Stimulated activated CD4-positive, alpha-beta T cell treated with anti-CD3 and anti-CD28 coated beads, Interleukin-12 subunit alpha, Interleukin-12 subunit beta, amount 100 ng/mL, for 24 hours (primary cell): ENCODE data around the gene PPIG.
"Not testable (repeated sequence)": the region's sequence is repeated elsewhere in the genome, so short reads cannot be mapped to it uniquely, and the experiment has no call there.

Experiments used
- DNase-seq, 2 experiments: peaks; one replicate each; pipeline ENCODE4 v3.0.0-alpha.2; 2020; ENCODE audit warnings: low read depth in 2 of 2

Gene PPIG

DNA sequence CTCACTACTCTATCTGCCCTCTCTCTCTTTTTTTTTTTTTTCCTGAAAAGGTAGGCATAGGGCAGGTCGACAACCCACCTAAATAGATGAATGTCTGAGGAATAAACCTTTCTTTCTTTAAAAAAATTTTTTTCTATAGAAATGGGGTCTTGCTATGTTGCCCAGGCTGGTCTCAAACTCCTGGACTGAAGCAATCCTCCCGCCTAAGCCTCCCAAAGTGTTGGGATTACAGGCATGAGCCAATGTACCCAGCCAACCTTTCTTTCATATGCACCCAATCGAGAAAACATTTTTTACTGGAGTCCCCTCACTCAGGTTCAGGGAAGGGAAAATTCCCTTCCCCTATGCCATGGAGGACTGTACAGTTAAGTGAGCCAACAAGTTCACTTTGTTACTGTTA is 79.1 kb downstream of the PPIG start:
- no peak for DNase-seq

DNA sequence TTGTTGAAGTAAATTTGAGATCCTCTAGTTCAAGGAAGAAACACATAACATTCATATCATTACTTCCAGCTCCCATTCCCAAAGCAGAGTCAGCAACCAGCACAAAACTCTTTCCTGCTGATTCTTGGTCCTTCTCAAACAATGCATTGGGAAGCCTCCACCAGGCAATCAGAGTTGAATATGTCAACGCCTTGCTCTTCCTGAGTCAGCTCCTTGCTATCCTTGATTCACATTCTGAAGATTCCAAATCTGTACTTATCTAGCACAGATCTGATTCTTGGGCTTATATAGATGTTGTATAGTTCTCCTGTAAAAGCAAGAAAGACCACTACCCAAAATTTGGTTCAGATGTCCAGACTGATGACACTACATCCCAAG is 80.4 kb downstream of the PPIG start:
- no peak for DNase-seq

DNA sequence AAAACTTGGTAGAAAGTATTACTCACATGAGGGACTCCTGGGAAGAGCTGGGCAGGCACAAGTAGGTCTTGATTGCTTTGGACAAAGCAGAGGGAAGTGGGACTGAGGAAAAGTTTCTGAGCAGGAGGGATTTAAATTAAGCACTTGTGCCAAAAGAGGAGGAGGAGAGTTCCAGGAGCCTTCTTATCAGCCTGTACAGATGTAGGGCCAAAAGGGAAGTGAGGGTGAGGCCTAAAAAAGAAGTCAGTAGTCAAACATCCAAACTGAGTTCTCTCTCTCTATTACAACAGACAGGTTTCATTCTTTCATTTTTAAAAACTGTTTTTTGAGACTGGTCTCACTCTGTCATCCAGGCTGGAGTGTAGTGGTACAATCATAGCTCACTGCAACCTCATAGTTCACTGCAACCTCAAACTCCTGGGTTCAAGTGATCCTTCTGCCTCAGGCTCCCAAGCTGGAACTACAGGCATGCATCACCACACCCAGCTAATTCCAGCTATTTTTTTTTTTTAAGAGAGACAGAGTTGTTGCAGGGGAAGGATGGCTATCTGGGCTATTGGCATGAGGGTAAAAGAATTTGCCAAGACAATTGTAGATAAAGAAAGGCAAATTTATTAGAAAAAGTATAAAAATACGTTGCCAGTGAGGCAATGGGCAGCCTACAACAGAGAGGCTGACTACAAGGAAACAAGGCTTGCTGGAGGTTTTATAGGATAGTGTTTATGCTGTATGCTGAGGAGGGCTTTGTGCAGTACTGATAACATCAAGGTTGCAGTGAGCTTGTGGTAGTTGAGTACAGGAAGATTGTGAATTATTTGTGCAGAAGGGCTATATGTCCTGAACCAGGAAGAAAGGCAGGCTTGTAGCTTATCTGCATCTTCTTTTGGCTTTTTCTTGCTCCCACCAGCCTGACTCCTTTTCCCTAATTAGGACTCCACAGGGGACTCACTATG is 81.1 kb downstream of the PPIG start:
- DNase-seq: no peak

DNA sequence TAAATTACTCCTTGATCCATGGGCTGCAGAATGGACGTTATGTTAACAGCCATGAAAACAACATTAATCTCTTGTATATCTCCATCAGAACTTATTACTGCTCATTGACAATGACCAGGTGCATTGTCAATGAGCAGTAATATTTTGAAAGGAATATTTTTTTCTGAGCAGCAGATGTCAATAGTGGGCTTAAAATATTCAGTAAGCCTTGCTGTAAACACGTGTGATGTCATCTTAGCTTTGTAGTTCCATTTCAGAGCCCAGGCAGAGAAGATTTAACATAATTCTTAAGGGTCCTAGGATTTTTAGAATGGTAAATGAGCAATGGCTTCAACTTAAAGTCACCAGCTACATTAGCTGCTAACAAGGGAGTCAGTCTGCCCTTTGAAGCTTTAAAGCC is 83.4 kb downstream of the PPIG start:
- no peak for DNase-seq

DNA sequence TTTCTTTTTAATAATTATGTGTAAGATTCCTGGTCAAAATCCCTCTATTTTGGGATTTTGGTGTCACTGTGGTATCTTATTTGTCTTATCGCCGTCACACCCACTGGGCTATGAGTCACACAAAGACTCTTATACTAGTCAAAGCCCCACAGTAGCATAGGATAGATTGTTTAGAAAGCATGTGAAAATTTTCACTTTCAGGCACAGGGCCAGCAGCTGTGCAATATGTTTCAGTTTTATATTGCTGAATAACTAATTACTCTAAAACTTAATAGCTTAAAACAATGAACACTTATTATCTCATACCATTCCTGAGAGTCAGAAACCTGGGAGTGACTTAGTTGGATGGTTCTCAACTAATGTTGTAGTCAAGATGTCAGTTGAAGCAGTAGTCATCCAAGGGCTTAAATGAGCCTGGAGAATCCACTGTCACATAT is 86.1 kb downstream of the PPIG start:
- no peak for DNase-seq

DNA sequence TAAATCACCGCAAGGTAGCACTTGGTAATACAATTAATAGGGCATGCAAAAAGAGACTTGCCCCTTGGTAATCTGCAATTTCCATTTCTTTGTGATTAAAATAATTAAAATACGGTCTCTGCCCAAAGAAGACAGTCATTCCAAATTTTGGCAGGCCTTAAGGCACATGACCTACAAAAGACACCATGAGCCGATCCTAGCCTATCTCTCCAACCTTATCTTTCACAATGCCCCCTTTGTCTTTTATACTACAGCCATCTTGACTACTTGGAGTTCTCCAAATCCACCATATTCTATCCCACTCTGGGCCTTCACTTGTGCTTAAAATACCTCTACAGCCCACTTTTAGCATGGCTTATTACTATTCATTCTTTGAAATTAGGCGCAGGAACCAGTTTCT is 86.8 kb downstream of the PPIG start:
- no peak for DNase-seq

DNA sequence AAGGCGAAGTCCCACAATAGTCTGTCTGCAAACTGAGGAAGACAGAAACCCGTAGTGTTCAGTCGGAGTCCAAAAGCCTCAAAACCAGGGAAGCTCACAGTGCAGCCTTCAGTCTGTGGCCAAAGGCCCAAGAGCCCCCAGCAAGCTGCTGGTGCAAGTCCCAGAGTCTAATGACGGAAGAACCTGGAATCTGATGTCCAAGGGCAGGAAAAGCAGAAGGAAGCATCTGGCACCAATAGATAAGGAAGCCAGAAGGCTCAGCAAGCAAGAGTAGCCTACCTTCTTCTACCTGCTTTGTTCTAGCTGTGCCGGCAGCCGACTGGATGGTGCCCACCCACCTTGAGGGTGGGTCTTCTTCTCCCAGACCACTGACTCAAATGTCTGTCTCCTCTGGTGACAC is 88.3 kb downstream of the PPIG start:
- DNase-seq: no peak

DNA sequence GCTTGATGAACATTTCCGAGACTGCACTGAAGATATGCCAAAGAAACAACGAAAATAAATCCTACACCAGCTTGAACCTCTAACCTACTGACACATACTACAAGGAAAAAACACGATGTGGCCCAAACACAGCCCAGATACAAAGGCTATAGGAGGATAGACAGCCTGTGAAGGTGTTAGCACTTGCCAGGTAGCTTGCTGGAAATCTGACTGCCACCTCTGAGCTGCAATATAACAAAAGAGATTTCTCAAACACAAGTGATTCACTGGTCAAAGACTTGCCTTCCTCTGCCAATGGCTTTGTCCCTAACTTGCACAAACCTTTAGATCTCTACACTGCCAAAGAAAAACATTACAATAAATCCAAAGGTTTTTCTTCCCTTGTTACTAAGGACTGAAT is 89.0 kb downstream of the PPIG start:
- DNase-seq: no peak

DNA sequence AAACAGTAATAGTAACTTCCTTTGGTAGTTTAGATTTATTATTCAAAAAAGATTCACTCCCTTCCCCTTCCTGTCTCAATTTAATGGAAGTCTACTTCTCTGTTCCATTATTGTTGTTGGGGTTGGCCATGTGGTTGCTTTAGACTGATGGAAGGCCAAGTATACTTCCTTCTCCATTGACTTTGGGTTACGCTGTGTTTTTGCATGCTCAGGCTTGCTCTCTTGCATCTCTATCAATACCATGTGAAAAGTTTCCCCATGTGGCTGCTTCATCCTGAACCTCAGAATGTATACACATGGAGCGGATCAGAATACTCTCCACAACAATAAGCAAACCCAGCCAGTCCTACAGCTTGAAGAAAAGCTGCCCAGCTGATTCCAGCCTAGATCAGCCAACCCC is 89.8 kb downstream of the PPIG start:
- no peak for DNase-seq

DNA sequence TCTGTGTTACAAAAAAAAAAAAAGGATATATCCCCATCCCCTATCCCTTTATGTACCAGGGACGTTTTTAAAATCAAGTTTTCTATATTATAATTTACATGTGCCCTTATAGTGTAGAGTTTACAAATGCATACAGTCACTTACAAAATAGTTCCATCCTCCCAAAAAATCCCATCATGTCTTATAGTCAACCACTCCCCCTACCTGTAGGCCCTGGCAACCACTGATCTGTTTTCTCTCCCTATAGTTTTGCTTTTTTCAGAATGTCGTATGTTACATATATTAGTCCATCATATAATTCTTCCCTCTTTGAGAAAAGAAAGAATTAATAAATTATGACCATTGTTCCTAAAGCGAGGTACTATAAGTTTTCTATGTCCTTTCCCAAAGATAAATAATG is 92.2 kb downstream of the PPIG start:
- no peak for DNase-seq

DNA sequence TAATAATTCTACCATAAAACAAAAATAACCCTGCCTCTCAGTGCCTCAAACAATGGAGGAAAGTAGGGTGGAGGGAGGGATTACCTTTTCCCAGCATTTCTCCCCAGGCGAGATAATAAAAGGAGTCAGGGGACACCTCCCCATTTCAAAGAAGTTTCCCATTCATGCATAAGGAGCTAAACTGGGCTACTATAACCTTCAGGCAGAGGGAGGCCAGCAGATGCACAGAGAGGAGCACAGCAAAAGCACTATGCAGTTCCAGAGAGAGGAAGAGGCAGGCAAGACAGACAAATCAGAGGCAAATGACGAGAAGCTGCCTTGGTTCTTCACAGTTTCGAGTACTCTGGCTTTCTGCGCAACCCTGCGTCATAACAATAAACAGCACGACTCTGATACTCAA is 92.7 kb downstream of the PPIG start:
- DNase-seq: no peak

DNA sequence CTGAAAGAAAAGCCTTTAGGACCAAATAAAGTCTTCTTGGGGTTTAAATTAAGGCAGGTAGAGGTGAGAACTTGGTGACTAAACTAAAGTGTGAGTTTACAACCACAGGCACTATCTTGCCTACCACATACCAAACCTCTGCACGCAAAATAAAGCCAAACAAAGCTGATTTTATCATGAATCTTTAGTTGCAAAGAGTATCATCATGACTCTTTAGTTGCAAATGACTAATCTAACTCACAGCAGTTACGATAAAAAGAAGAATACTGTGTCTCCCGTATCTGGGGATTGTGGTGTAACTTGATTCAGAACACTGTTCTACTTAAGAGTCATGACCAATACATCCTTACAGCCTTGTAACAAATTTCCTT is 98.9 kb downstream of the PPIG start:
- DNase-seq: no peak

DNA sequence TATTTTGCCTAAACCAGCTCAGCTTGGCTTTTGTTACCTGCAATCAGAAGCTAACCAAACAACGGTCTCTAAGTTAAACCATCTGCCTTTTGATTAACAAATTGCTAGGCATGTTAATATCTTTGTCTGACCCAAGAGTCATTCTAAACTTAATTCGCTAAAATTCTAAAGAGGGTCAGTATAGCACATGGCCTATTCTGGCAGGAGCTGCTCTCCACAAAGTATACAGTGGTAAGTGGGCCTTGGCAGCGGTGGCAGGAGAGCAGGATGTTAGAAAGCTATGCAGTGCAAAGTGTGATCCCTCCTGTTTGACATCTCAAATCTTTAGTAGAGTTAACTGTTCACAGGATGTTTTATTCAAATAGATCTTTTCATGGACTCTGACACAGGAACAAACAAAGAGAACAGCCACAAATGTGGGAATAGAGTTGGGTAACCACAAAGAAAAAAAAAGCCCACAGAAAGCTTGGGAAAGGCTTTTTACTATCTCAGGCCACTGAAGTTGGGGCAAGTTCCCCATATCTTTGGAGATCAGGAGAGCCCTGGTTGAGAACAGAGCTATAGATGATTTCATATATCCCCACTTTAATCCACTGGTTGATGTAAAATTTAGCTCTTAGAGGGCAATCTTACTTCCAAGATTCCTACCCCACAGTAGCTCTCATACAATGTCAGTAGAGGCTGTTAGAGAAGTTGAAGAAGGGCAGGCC is 99.4 kb downstream of the PPIG start:
- no peak for DNase-seq

DNA sequence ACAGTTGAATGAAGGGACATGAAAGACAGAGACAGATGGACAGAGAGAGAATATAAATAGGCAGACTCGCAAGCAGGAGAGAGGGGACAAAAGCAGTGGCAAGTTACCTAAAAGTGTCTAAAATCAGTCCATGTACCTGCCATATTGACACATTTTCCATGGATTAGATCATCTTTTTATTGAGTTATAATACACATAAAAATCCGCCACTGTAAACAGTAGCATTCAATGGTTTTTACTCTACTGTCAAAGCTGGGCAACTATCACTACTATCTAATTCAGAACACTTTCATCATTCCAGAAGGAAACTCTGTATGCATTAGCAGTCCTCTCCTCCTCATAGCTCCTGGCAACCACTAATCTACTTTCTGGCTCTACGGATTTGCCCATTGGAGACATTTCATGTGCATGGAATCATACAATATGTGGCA is 100.0 kb downstream of the PPIG start:
- no peak for DNase-seq

DNA sequence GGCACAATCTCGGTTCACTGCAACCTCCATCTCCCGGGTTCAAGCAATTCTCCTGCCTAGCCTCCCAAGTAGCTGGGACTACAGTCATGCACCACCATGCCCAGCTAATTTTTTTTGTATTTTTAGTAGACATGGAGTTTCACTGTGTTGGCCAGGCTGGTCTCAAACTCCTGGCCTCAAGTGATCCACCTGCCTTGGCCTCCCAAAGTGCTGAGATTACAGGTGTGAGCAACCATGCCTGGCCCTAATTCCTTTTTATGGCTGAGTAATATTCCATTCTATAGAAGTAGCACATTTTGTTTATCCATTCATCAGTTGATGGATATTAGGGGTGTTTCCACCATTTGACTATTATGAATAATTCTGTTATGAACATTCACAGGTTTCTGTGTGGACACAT is 100.6 kb downstream of the PPIG start:
- not testable (repeated sequence) for DNase-seq

DNA sequence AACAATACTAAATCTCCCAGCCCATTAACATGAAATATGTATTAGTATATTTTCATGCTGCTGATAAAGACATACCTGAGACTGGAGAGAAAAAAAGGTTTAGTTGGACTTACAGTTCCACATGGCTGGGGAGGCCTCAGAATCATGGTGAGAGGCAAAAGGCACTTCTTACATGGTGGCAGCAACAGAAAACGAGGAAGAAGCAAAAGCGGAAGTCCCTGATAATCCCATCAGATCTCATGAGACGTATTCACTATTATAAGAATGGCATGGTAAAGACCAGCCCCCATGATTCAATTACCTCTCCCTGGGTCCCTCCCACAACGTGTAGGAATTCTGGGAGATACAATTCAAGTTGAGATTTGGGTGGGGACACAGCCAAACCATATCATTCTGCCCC is 102.7 kb downstream of the PPIG start:
- DNase-seq: not testable (repeated sequence)

DNA sequence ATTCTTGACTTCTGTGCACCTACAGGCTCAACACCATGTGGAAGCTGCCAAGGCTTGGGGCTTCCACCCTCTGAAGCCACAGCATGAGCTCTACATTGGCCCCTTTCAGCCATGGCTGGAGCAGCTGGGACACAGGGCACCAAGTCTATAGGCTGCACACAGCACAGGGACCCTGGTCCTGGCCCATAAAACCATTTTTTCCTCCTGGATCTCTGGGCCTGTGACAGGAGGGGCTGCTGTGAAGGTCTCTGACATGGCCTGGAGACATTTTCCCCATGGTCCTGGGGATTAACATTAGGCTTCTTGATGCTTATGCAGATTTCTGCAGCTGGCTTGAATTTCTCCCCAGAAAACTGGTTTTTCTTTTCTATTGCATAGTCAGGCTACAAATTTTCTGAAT is 103.8 kb downstream of the PPIG start:
- DNase-seq: not testable (repeated sequence)

DNA sequence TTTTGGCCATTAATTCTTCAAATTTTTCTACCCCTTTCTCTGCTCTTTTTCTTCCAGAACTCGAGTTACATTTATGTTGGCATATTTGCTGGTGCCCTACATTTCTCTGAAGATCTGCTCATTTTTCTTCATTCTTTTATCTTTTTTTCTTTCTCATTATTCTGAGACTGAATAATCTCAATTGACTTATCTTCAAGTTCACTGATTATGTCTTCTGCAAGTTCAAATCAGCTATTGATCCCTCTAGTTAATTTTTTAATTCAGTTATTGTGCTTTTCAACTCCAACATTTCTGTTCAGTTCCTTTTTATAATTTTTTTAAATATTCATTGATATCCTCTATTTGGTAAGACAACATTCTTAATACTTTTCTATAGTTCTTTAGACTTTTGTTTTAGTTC is 106.8 kb downstream of the PPIG start:
- DNase-seq: no peak
